H4 (cell line): ENCODE measurements around the gene ADGRV1. TPM values are rescaled to one million over a fixed set of nuclear protein-coding genes. Genes with fewer than 3 reads are reported as not detected.
A peak's percentile ranks its signal among the peaks of the same experiment; 100 is the strongest.
"Not testable (repeated sequence)": the region's sequence is repeated elsewhere in the genome, so short reads cannot be mapped to it uniquely, and the experiment has no call there.

ENCODE experiments used
- DNase-seq: peaks from one replicate; pipeline ENCODE4 v3.0.0-alpha.2; 2015; ENCODE audit warnings: low spot score
- total RNA-seq: library from RNA; depleted of rRNA; stranded (reverse); fragments of >200 nt; shearing (Covaris generic); gene quantifications from 2 replicates; pipeline ENCODE4 v1.2.3, GENCODE V29; 2014

Gene ADGRV1
- total RNA-seq, 1 experiment from 2014 or later, result 13.0 TPM

DNA sequence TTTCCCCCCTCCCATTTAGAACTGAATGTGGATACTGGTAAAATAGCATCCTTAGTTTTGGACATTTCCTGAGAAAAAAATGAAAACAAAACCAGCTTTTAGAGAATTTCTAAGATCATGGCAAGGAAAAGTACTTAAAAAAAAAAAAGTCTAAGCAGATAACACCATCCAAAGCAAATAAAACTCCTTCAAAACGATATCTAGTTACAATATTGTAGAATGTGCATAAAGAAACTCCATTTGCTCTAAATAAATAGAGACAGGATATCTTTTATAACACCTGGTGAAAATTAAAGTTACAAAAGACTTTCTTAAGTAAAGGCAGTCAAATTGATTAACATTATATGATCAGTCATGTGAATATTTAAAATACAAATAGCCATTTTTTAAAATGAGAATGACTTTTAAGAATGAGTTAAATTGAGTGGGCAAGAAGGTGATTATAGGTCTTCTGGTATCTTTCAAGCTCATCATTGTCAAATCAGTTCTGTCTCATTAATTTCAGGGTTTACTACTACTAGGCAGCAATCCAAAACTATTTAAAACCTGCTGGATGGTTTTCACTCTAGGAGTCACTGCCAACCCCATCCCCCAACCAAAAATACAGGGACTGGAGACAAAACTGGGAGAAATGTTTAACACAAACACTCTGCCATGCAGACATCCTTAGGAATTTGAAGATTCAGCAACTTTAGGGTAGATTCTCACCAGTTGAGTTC lies 382.6 kb downstream of the ADGRV1 start:
- DNase-seq, result no peak

- DNase-seq, result no peak
Observed at GRCh38 chr5:90944116-90944515, 385.5 kb downstream of the ADGRV1 start.

DNA sequence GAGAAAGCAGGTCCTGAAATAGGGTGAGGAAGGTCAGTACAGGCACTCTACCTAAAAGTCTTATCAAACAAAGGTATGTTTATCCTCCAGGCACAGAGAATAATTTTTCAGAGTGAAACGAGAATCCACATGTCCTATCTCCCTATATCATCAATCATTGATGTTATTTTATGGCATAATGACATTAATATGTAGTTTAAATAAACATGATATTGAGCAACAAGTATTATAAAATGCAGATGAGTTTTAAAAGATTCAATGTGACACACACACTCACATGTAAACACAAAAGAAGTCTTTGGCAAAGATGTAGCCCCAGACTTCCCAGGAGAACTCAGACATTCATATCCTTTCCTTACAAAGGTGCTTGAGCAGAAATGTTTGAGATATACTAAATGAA lies 389.1 kb downstream of the ADGRV1 start:
- DNase-seq, result no peak

GRCh38 chr5:90948969-90949368 lies 390.4 kb downstream of the ADGRV1 start:
- no peak for DNase-seq

GRCh38 chr5:90949469-90950358 lies 391.1 kb downstream of the ADGRV1 start:
- DNase-seq, result no peak

DNA sequence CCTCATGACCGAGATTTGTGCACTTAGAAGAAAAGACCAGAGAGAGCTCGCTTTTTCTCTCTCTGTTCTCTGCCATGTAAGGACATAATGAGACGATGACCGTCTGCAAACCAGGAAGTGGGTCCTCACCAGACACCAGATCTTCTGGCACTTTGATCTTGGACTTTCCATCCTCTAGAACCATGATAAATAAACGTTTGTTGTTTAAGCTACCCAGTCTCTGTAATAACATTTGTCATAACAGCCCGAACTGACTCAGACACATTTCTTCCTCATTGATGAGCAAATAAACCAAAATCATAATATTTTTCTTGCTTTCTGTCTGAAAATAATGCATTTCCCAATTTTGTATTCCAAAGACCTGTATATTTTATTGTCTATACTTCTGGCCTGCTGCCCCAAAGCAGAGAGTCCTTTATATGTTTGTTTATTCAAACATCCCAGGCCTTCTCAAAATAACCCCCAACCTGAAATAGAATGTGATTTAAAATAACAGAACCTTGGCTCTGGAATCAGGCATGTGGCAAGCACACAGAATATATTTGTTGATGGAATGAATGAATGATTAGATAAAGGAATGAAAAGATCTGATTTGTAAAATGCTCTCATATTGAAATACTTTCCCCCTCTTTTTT lies 396.5 kb downstream of the ADGRV1 start:
- no peak for DNase-seq

DNA sequence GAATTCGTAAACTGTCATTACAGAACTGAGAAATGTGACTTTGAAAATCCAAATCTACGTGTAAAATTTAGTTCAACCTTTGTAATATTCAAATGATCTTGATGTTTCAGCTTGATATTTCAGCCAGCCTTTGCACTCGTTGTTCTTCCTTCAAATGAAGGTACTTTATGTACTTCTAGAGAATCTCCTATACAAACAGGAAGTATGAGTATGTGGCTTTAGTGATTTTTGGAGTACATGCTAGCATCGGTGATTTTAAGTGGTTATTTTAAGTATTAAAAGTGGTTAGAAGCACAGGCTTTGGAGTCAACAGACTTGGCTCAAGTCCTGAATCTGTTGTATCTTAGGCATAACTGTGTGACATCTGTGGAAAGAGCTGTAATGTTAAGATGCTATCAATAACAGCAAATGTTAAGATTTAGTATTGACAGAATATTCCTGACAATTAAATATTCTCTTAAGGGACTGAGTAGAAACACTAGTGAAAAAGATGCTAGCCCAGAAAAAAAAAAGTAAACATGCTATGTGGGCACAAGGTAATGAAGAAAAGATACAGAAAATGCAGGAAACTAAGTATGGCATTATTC lies 398.0 kb downstream of the ADGRV1 start:
- peak; percentile 15 for DNase-seq

GRCh38 chr5:90957906-90958305 lies 399.3 kb downstream of the ADGRV1 start:
- DNase-seq, result no peak

DNA sequence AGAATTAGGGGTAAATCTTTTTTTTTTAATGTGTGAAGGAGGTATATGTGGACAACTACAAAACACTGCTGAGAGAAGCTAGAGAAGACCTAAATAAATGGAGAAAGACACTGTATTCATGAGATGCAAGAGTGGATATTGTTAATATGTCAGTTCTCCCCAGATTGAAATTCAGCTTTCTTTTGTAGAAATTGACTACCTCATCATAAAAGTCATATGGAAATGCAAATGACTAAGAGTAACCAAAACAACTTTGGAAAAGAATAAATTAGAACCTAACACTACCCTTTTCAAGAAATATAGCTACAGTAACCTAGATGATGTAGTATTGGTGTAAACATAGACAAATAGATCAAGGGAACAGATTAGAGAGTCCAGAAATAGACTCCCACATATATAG lies 400.7 kb downstream of the ADGRV1 start:
- DNase-seq, result no peak

GRCh38 chr5:90962481-90962880 lies 403.9 kb downstream of the ADGRV1 start:
- DNase-seq, result no peak

GRCh38 chr5:90965110-90965685 lies 406.6 kb downstream of the ADGRV1 start:
- DNase-seq, result no peak

GRCh38 chr5:90967443-90967842 lies 408.8 kb downstream of the ADGRV1 start:
- no peak for DNase-seq

GRCh38 chr5:90967851-90968250 lies 409.3 kb downstream of the ADGRV1 start:
- no peak for DNase-seq

DNA sequence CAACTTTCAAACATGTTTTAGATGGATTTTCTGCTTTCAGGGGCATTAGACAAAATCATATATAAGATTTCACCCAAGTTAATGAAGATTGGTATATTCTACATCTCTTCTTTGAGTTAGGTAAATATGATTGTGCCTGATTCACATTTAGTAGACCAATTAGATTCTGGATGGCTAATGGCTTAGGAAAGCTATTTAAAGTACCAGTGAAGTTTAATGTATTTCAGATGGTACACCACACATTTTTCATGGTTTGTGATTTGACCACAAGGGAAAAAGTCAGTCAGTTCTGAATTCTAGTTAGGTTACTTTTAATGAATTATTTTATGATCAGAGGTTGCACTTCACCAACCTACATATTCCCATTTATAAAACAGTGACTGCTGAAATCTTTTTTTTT lies 409.7 kb downstream of the ADGRV1 start:
- DNase-seq, result no peak

DNA sequence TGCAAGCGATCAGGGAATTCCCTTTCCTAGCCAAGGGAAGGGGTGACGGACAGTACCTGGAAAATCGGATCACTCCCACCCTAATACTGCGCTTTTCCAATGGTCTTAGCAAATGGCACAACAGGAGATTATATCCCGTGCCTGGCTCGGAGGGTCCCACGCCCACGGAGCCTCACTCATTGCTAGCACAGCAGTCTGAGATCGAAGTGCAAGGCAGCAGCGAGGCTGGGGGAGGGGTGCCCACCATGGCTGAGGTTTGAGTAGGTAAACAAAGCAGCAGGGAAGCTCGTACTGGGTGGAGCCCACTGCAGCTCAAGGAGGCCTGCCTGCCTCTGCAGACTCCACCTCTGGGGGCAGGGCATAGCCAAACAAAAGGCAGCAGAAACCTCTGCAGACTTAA lies 411.3 kb downstream of the ADGRV1 start:
- not testable (repeated sequence) for DNase-seq

GRCh38 chr5:90981177-90981576 lies 422.6 kb downstream of the ADGRV1 start:
- DNase-seq, result no peak

GRCh38 chr5:90981821-90982220 lies 423.2 kb downstream of the ADGRV1 start:
- DNase-seq, result no peak

DNA sequence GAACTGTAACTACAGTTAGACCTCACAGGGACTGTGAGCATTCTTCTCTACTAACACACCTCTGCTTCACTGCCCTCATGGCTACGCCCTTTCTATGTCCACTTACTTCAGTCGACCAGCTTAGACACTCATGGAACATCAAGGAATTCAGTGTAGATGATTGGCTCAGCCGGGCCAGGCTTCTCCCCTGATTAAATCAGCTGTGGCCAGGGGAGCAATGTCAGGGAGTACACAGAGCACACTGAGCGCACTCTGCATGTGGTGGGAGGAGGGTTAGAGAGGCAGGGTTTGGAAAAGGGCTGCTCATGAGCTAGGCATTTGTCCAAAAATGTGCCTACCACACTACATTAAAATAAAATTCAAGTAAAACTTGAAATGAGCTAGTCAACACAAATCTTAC lies 424.0 kb downstream of the ADGRV1 start:
- DNase-seq, result peak; percentile 53

DNA sequence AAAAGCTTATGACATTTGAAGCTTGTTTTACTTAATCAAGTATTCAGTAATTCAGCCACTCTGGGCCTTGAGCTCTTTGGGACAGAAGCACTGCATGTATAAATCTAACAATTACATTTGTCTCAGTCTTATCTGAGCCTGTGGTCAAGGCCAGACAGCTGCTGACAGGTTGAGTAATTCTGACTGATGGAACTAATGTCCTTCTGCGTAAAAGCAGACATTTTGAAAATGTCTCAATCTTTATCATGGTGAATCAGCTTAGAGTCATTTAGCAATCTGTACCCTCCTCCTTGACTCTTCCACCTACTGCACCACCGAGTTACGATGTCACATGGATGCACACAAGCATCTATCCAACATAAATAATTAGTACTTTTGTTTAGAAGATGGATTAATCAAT lies 424.6 kb downstream of the ADGRV1 start:
- DNase-seq, result peak; percentile 82

DNA sequence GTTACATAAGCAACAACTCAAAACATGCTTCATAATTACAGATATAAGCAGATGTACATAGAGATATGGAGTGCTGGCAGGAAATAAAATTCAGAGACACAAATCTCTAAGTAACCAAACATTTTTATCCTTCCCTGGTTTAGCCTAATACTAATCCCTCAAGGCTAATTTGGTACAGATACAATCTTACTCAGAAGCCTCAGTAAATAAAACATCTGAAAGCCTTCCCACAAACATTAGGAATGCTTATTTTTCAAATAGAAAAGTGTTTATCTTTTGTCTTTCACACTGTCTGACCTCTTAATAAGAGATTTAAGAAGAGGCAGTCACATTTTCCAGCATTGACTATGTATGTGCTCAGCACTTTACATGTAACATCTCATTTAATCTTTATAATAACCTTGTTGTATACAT lies 425.1 kb downstream of the ADGRV1 start:
- DNase-seq, result peak; percentile 54

DNA sequence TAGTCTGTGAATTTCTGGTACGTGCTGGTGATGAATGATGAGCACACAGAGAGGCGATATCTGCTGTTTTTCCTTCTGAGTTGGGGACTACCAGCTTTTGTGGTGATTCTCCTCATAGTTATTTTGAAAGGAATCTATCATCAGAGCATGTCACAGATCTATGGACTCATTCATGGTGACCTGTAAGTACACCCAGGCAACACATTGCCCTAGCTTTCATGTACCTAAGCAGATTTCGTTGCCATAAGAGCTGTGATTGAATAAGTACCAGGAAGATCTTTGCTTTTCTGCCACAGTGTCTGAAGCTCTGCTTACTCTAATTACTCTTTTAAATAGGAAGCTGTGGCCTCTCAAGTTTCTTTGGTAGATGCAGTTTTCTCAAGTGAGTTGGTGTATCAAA lies 426.7 kb downstream of the ADGRV1 start:
- DNase-seq, result no peak

- DNase-seq, result no peak
Observed at GRCh38 chr5:90987726-90988125, 429.1 kb downstream of the ADGRV1 start.
